Measurements from ENCODE around the gene DMGDH. TPM values are rescaled to one million over a fixed set of nuclear protein-coding genes. Genes with fewer than 3 reads are reported as not detected.

The DMGDH gene
- total RNA-seq (1 to 10 TPM in 3 of 5 donors, under 1 TPM in 1, not detected in 1; 0.58 to 5.3 (median 2.6) TPM), polyA plus RNA-seq (1 to 10 TPM in 2 of 3 donors, under 1 TPM in 1; 0.38 to 3.1 (median 1.2) TPM)
- long read RNA-seq, donor 1, result 0 reads
- long read RNA-seq, donor 2, result 0 reads
- long read RNA-seq, donor 3, result 0 reads
- long read RNA-seq, donor 4, result 0 reads
- long read RNA-seq, donor 5, partial matches to known transcripts, result 0 of 1 reads
- long read RNA-seq, donor 5, other reads (novel, unspliced or antisense), result 0 of 1 reads
- long read RNA-seq, donor 6, partial matches to known transcripts, result 20 of 20 reads
- long read RNA-seq, donor 6, other reads (novel, unspliced or antisense), result 0 of 20 reads
- long read RNA-seq, donor 7, result 0 reads
- long read RNA-seq, donor 8, result 0 reads
- long read RNA-seq, donor 9, result 0 reads
- long read RNA-seq, donor 10, result 0 reads

DNA sequence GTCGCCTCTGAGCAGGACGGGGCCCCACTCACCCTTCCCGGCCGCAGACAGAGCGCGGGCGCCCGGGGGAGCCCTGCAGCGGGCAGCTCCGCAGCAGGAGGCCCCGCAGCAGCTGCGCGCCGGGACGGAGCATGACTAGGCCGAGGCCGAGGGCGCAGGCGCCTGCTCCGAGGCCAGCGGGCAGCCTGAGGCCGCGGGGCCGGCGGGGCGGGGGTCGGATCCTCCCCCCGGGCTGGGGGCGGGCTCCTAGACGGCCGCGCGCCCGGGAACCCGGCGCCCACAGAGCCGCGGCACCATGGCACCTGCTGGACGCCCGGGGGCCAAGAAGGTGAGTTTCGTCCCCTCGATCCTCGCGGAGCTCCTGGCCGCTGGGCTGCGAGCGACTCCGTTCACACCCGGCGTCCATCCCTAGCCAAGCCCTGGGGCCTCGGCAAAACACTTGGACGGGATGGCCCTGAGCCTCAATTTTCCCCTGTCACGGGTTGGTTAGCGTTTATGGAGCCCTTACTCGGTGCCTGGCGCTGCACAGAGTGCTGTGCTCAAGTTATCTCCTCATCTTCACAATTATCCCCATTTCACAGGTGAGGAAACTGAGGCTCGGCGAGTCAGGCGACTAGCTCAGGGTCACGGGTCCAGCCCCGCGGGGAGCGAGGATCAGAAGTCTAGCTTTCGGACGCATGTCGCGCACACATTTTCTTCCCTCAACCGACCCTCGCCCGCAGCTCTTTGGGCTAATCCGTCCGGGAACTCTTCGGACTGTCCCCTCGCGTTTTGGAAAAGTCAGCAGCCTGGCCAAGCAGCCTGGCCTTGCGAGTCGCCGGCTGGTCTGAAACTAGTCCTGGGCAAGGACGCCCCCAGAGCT lies at the start of gene DMGDH, which contains the start of gene BHMT2:
TSS of gene DMGDH (minus strand) at position 187 of the 862 bp plus-strand sequence. CDS start at position 133, 54 bp downstream.
TSS of gene BHMT2 (plus strand) at position 280 of the 862 bp plus-strand sequence. CDS start at position 296, 16 bp downstream.
- Histone ChIP-seq H3K27ac (peak within 1 kb of the TSS in 4 of 5 donors; percentile 23 to 84 (median 46)), H3K36me3 (no peaks in the 10 kb centered on the region), H3K9me3 (peaks cover 0 to 6% (median 3%) of the 10 kb centered on the region in 4 donors), H3K27me3 (peaks cover 0 to 13% (median 9%) of the 10 kb centered on the region in 3 donors), H3K4me3 (peak within 1 kb of the TSS; percentile 43 to 56 (median 49)), H3K4me1 (peaks cover 0 to 23% (median 9%) of the 10 kb centered on the region in 4 donors)
- intact Hi-C loops (cut with DNase I; ENCODE audit: low total_unique reads), result no loop called here
- no peak for TF ChIP-seq POLR2AphosphoS5 (IDR thresholded peaks at IDR 0.05)
- TF ChIP-seq, protein P1, sequence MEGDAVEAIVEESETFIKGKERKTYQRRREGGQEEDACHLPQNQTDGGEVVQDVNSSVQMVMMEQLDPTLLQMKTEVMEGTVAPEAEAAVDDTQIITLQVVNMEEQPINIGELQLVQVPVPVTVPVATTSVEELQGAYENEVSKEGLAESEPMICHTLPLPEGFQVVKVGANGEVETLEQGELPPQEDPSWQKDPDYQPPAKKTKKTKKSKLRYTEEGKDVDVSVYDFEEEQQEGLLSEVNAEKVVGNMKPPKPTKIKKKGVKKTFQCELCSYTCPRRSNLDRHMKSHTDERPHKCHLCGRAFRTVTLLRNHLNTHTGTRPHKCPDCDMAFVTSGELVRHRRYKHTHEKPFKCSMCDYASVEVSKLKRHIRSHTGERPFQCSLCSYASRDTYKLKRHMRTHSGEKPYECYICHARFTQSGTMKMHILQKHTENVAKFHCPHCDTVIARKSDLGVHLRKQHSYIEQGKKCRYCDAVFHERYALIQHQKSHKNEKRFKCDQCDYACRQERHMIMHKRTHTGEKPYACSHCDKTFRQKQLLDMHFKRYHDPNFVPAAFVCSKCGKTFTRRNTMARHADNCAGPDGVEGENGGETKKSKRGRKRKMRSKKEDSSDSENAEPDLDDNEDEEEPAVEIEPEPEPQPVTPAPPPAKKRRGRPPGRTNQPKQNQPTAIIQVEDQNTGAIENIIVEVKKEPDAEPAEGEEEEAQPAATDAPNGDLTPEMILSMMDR (IDR thresholded peaks at IDR 0.05), result no peak
- TF ChIP-seq POLR2A (IDR thresholded peaks at IDR 0.05), result no peak
- TF ChIP-seq EP300 (IDR thresholded peaks at IDR 0.05), result no peak
- WGBS, 5 donors, result 27 to 77% (median 36%) methylated on average over 28 to 79 of the region's 79 CpGs
- peak in 1 of 2 donors; percentile 75 for DNase-seq

DNA sequence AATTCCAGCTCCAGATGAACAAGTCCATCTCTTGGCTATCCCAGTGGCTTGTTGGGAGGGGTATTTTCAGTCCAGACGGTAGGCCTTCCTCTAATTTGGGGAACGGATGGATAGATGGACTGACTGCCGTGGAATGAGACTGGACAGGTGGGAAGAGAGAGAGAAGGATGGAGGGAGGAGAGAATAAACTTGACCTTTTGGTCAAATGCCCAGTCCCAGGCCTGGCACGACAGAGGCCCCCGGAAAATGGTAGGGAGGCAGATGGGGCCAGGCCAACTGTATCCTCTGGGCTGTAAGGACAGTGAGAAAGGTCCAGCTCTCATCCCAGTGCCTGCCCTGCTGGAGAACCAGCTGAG lies 43.2 kb upstream of the DMGDH start:
- Histone ChIP-seq H3K36me3 (no peaks in the 10 kb centered on the region), H3K27me3 (peaks cover 0 to 24% (median 19%) of the 10 kb centered on the region in 3 donors)
- TF ChIP-seq POLR2A (IDR thresholded peaks at IDR 0.05) (no peak), EP300 (IDR thresholded peaks at IDR 0.05) (no peak), POLR2AphosphoS5 (IDR thresholded peaks at IDR 0.05) (no peak)
- TF ChIP-seq, protein P1 (IDR thresholded peaks at IDR 0.05), result no peak

DNA sequence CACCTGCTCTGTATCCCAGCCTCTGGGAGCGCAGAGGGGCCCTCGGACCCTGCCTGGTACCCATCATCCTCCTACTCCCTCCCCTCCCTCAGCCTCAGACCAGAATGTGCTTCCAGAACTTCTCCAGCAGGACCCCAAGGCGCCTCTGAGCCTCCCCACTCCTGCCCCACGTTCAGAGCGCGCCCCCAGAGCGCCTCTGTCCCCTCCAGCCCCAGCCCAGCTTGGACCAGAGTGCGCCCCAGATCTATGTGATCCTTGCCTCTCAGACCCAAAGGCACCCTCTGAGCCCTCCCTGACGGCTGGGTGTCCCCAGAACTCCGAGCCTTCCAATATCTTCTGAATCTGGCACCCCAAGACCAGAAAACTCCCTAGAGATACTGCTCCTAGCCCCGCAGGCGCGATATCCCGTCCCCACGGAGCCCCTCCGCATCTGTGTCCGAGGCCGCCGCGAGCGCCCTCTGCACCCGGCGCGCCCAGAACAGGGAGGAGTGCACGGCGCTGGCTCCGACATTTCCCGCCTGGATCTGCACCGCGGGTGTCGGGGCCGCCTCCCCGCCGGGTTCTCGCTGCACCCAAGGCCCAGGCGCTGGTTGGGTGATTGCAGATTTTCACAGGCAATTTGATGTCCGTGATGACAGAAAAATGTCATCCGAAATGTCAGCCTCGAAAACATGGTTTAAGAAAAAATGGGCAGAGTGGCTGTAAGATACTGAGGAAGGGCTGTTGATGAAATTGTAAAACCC lies 42.7 kb upstream of the DMGDH start:
- Histone ChIP-seq H3K36me3 (no peaks in the 10 kb centered on the region), H3K4me3 (peak overlapping the region; percentile 26 to 49 (median 38)), H3K4me1 (peaks cover 12 to 32% (median 20%) of the 10 kb centered on the region in 4 donors), H3K27me3 (peaks cover 0 to 24% (median 19%) of the 10 kb centered on the region in 3 donors), H3K27ac (no peak overlapping the region), H3K9me3 (no peaks in the 10 kb centered on the region)
- intact Hi-C loops (cut with DNase I; ENCODE audit: low total_unique reads), result no loop called here
- peak; percentile 32 to 43 for DNase-seq
- TF ChIP-seq POLR2A (IDR thresholded peaks at IDR 0.05) (no peak), EP300 (IDR thresholded peaks at IDR 0.05) (no peak), POLR2AphosphoS5 (IDR thresholded peaks at IDR 0.05) (no peak)
- TF ChIP-seq, protein P1 (IDR thresholded peaks at IDR 0.05), result no peak
- WGBS, 5 donors, result 5 to 13% (median 7%) methylated on average over 33 to 39 of the region's 39 CpGs

More for the DNA sequence above, 43.2 kb upstream of the DMGDH start:
- DNase-seq, result no peak
- H3K4me3 ChIP-seq, result peak overlapping the region in 3 of 4 donors; percentile 26 to 49 (median 38)
- peaks cover 10 to 26% (median 18%) of the 10 kb centered on the region in 4 donors for H3K4me1 ChIP-seq
- intact Hi-C loops (cut with DNase I; ENCODE audit: low total_unique reads), result no loop called here
- no peak overlapping the region for H3K27ac ChIP-seq
- no peaks in the 10 kb centered on the region for H3K9me3 ChIP-seq
- WGBS, 5 donors, result 78 to 93% (median 87%) methylated on average over 5 of the region's 5 CpGs
